Activated T-cell treated with anti-CD3 and anti-CD28 coated beads, Interleukin-2, amount 50 U/mL, for 24 hours (primary cell): Measurements from ENCODE around the gene RHNO1.

ENCODE experiments used
- DNase-seq: peaks from one replicate; pipeline ENCODE4 v3.0.0-alpha.2; 2020
- H3K27ac Mint-ChIP-seq: 2 replicates; pipeline ENCODE4 v1.8.0; 2020; ENCODE audit warnings: mild to moderate bottlenecking, mixed read lengths
- H3K27me3 Mint-ChIP-seq: 2 replicates; pipeline ENCODE4 v1.8.0; 2020; ENCODE audit warnings: mixed read lengths
- H3K36me3 Mint-ChIP-seq: 2 replicates; pipeline ENCODE4 v1.8.0; 2020; ENCODE audit warnings: low read depth, mixed read lengths
- H3K4me1 Mint-ChIP-seq: 2 replicates; pipeline ENCODE4 v1.8.0; 2020; ENCODE audit warnings: low read depth, mixed read lengths
- H3K4me3 Mint-ChIP-seq: 2 replicates; pipeline ENCODE4 v1.8.0; 2020; ENCODE audit warnings: mild to moderate bottlenecking, moderate library complexity, mixed read lengths
- H3K9me3 Mint-ChIP-seq: 2 replicates; pipeline ENCODE4 v1.8.0; 2020; ENCODE audit warnings: mixed read lengths

Gene RHNO1

GRCh38 chr12:2877047-2877952 is at the start of gene RHNO1, which contains the start of gene FOXM1:
TSS of gene RHNO1 (plus strand) at chr12:2877223. CDS start at chr12:2885367, 8,144 bp downstream.
TSS of gene FOXM1 (minus strand) at chr12:2877174. CDS start at chr12:2874478, 2,696 bp downstream.
- Mint-ChIP-seq H3K4me1 (peaks cover 37% of the 10 kb centered on the region), H3K36me3 (peaks cover 70% of the 10 kb centered on the region), H3K4me3 (peak within 1 kb of the TSS; percentile 97), H3K27ac (peak within 1 kb of the TSS; percentile 95), H3K9me3 (no peaks in the 10 kb centered on the region), H3K27me3 (no peaks in the 10 kb centered on the region)
- peak; percentile 93 for DNase-seq

- Mint-ChIP-seq H3K4me3 (no peak overlapping the region), H3K36me3 (peaks cover 79% of the 10 kb centered on the region), H3K27me3 (no peaks in the 10 kb centered on the region), H3K27ac (no peak overlapping the region), H3K4me1 (peaks cover 4% of the 10 kb centered on the region), H3K9me3 (no peaks in the 10 kb centered on the region)
- DNase-seq = no peak
Observed at GRCh38 chr12:2829275-2829674, 47.7 kb upstream of the RHNO1 start.

- H3K4me3 Mint-ChIP-seq = no peak overlapping the region
- peak overlapping the region; percentile 13 for H3K27ac Mint-ChIP-seq
- no peaks in the 10 kb centered on the region for H3K27me3 Mint-ChIP-seq
- H3K4me1 Mint-ChIP-seq = peaks cover 6% of the 10 kb centered on the region
- H3K9me3 Mint-ChIP-seq = no peaks in the 10 kb centered on the region
- H3K36me3 Mint-ChIP-seq = peaks cover 60% of the 10 kb centered on the region
- DNase-seq = no peak
Observed at GRCh38 chr12:2832550-2833127, 44.4 kb upstream of the RHNO1 start.

GRCh38 chr12:2833327-2833726 is 43.7 kb upstream of the RHNO1 start:
- Mint-ChIP-seq H3K4me1 (peaks cover 6% of the 10 kb centered on the region), H3K27ac (no peak overlapping the region), H3K4me3 (no peak overlapping the region), H3K27me3 (no peaks in the 10 kb centered on the region), H3K36me3 (peaks cover 60% of the 10 kb centered on the region), H3K9me3 (no peaks in the 10 kb centered on the region)
- no peak for DNase-seq

GRCh38 chr12:2833810-2834209 is 43.2 kb upstream of the RHNO1 start:
- H3K9me3 Mint-ChIP-seq = no peaks in the 10 kb centered on the region
- no peak for DNase-seq
- H3K4me3 Mint-ChIP-seq = no peak overlapping the region
- no peak overlapping the region for H3K27ac Mint-ChIP-seq
- peaks cover 60% of the 10 kb centered on the region for H3K36me3 Mint-ChIP-seq
- no peaks in the 10 kb centered on the region for H3K27me3 Mint-ChIP-seq
- peaks cover 6% of the 10 kb centered on the region for H3K4me1 Mint-ChIP-seq

- no peak within 1 kb of the TSS for H3K27ac Mint-ChIP-seq
- H3K4me3 Mint-ChIP-seq = no peak within 1 kb of the TSS
- peaks cover 6% of the 10 kb centered on the region for H3K4me1 Mint-ChIP-seq
- no peaks in the 10 kb centered on the region for H3K27me3 Mint-ChIP-seq
- H3K9me3 Mint-ChIP-seq = no peaks in the 10 kb centered on the region
- peaks cover 61% of the 10 kb centered on the region for H3K36me3 Mint-ChIP-seq
- DNase-seq = no peak
Observed at GRCh38 chr12:2834581-2835491, 42.2 kb upstream of the RHNO1 start, which contains the start of gene NRIP2. TSS of gene NRIP2 (minus strand) at chr12:2835035. CDS start at chr12:2834983, 52 bp downstream.

GRCh38 chr12:2835691-2836403 is 41.2 kb upstream of the RHNO1 start:
- H3K27ac Mint-ChIP-seq = no peak overlapping the region
- no peak for DNase-seq
- H3K4me1 Mint-ChIP-seq = peaks cover 6% of the 10 kb centered on the region
- H3K36me3 Mint-ChIP-seq = peaks cover 60% of the 10 kb centered on the region
- H3K9me3 Mint-ChIP-seq = no peaks in the 10 kb centered on the region
- no peak overlapping the region for H3K4me3 Mint-ChIP-seq
- no peaks in the 10 kb centered on the region for H3K27me3 Mint-ChIP-seq

- H3K36me3 Mint-ChIP-seq = peaks cover 60% of the 10 kb centered on the region
- DNase-seq = no peak
- no peak overlapping the region for H3K27ac Mint-ChIP-seq
- no peaks in the 10 kb centered on the region for H3K9me3 Mint-ChIP-seq
- peaks cover 6% of the 10 kb centered on the region for H3K4me1 Mint-ChIP-seq
- no peak overlapping the region for H3K4me3 Mint-ChIP-seq
- H3K27me3 Mint-ChIP-seq = no peaks in the 10 kb centered on the region
Observed at GRCh38 chr12:2836574-2836973, 40.4 kb upstream of the RHNO1 start.

- Mint-ChIP-seq H3K4me3 (no peak overlapping the region), H3K9me3 (no peaks in the 10 kb centered on the region), H3K27ac (no peak overlapping the region), H3K4me1 (no peaks in the 10 kb centered on the region), H3K27me3 (no peaks in the 10 kb centered on the region), H3K36me3 (peaks cover 69% of the 10 kb centered on the region)
- DNase-seq = no peak
Observed at GRCh38 chr12:2841056-2841650, 35.9 kb upstream of the RHNO1 start.

GRCh38 chr12:2842948-2843347 is 34.1 kb upstream of the RHNO1 start:
- H3K27me3 Mint-ChIP-seq = no peaks in the 10 kb centered on the region
- H3K27ac Mint-ChIP-seq = no peak overlapping the region
- H3K9me3 Mint-ChIP-seq = no peaks in the 10 kb centered on the region
- H3K4me1 Mint-ChIP-seq = no peaks in the 10 kb centered on the region
- H3K36me3 Mint-ChIP-seq = peaks cover 66% of the 10 kb centered on the region
- DNase-seq = no peak
- no peak overlapping the region for H3K4me3 Mint-ChIP-seq

GRCh38 chr12:2844786-2845185 is 32.2 kb upstream of the RHNO1 start:
- peaks cover 61% of the 10 kb centered on the region for H3K36me3 Mint-ChIP-seq
- no peak overlapping the region for H3K4me3 Mint-ChIP-seq
- H3K27ac Mint-ChIP-seq = no peak overlapping the region
- H3K9me3 Mint-ChIP-seq = no peaks in the 10 kb centered on the region
- no peaks in the 10 kb centered on the region for H3K4me1 Mint-ChIP-seq
- DNase-seq = no peak
- no peaks in the 10 kb centered on the region for H3K27me3 Mint-ChIP-seq

GRCh38 chr12:2845280-2845679 is 31.7 kb upstream of the RHNO1 start:
- no peak for DNase-seq
- Mint-ChIP-seq H3K4me1 (no peaks in the 10 kb centered on the region), H3K4me3 (no peak overlapping the region), H3K27me3 (no peaks in the 10 kb centered on the region), H3K36me3 (peaks cover 59% of the 10 kb centered on the region), H3K9me3 (no peaks in the 10 kb centered on the region), H3K27ac (no peak overlapping the region)

- Mint-ChIP-seq H3K27me3 (no peaks in the 10 kb centered on the region), H3K9me3 (no peaks in the 10 kb centered on the region), H3K4me3 (no peak overlapping the region), H3K36me3 (peaks cover 56% of the 10 kb centered on the region), H3K27ac (no peak overlapping the region), H3K4me1 (peaks cover 1% of the 10 kb centered on the region)
- no peak for DNase-seq
Observed at GRCh38 chr12:2851931-2852330, 25.1 kb upstream of the RHNO1 start.
